ENCODE results near the gene OSGIN1. TPM values are rescaled to one million over a fixed set of nuclear protein-coding genes. Genes with fewer than 3 reads are reported as not detected.

OSGIN1 gene
- polyA plus RNA-seq, 1 donor from 2014 or later: 2.1 TPM

GRCh38 chr16:83968306-83968851, 15.3 kb downstream of the OSGIN1 start:
- H3K9ac ChIP-seq (ENCODE audit: low read length): peak overlapping the region; percentile 38
- H3K4me2 ChIP-seq (ENCODE audit: low read length): no peak overlapping the region
- peaks cover 7% of the 10 kb centered on the region for H3K27me3 ChIP-seq (ENCODE audit: insufficient read depth, low read depth, low read length)
- TF ChIP-seq RAD21 (conservative IDR thresholded peaks at IDR 0.05) (no peak), TAF1 (IDR thresholded peaks at IDR 0.05; ENCODE audit: low read depth) (no peak), EP300 (conservative IDR thresholded peaks at IDR 0.05; ENCODE audit: poor library complexity, severe bottlenecking) (no peak), MXI1 (conservative IDR thresholded peaks at IDR 0.05; ENCODE audit: poor library complexity, severe bottlenecking) (no peak), SMC3 (conservative IDR thresholded peaks at IDR 0.05; ENCODE audit: poor library complexity) (no peak), EZH2 (IDR thresholded peaks at IDR 0.05; ENCODE audit: borderline replicate concordance, insufficient read depth, low read length, poor library complexity, severe bottlenecking) (no peak), POLR2AphosphoS5 (IDR thresholded peaks at IDR 0.05) (no peak)
- TF ChIP-seq, protein P1, sequence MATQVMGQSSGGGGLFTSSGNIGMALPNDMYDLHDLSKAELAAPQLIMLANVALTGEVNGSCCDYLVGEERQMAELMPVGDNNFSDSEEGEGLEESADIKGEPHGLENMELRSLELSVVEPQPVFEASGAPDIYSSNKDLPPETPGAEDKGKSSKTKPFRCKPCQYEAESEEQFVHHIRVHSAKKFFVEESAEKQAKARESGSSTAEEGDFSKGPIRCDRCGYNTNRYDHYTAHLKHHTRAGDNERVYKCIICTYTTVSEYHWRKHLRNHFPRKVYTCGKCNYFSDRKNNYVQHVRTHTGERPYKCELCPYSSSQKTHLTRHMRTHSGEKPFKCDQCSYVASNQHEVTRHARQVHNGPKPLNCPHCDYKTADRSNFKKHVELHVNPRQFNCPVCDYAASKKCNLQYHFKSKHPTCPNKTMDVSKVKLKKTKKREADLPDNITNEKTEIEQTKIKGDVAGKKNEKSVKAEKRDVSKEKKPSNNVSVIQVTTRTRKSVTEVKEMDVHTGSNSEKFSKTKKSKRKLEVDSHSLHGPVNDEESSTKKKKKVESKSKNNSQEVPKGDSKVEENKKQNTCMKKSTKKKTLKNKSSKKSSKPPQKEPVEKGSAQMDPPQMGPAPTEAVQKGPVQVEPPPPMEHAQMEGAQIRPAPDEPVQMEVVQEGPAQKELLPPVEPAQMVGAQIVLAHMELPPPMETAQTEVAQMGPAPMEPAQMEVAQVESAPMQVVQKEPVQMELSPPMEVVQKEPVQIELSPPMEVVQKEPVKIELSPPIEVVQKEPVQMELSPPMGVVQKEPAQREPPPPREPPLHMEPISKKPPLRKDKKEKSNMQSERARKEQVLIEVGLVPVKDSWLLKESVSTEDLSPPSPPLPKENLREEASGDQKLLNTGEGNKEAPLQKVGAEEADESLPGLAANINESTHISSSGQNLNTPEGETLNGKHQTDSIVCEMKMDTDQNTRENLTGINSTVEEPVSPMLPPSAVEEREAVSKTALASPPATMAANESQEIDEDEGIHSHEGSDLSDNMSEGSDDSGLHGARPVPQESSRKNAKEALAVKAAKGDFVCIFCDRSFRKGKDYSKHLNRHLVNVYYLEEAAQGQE (IDR thresholded peaks at IDR 0.05; ENCODE audit: borderline replicate concordance): no peak
- TF ChIP-seq, protein P2, sequence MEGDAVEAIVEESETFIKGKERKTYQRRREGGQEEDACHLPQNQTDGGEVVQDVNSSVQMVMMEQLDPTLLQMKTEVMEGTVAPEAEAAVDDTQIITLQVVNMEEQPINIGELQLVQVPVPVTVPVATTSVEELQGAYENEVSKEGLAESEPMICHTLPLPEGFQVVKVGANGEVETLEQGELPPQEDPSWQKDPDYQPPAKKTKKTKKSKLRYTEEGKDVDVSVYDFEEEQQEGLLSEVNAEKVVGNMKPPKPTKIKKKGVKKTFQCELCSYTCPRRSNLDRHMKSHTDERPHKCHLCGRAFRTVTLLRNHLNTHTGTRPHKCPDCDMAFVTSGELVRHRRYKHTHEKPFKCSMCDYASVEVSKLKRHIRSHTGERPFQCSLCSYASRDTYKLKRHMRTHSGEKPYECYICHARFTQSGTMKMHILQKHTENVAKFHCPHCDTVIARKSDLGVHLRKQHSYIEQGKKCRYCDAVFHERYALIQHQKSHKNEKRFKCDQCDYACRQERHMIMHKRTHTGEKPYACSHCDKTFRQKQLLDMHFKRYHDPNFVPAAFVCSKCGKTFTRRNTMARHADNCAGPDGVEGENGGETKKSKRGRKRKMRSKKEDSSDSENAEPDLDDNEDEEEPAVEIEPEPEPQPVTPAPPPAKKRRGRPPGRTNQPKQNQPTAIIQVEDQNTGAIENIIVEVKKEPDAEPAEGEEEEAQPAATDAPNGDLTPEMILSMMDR (IDR thresholded peaks at IDR 0.05; ENCODE audit: poor library complexity, severe bottlenecking): no peak
- H3K4me3 ChIP-seq (ENCODE audit: low read length): peak overlapping the region; percentile 25
- H2AFZ ChIP-seq (ENCODE audit: low read depth, low read length): no peak overlapping the region
- H3K27ac ChIP-seq (ENCODE audit: low read length): no peak overlapping the region
- no peaks in the 10 kb centered on the region for H3K9me3 ChIP-seq (ENCODE audit: low read length)
- no peaks in the 10 kb centered on the region for H3K9me2 ChIP-seq (ENCODE audit: insufficient read depth, low read length)
- H3K79me2 ChIP-seq (replicated peaks; ENCODE audit: insufficient read depth, low read length): no peaks in the 10 kb centered on the region
- H4K20me1 ChIP-seq (ENCODE audit: insufficient read depth): no peaks in the 10 kb centered on the region
- H3F3A ChIP-seq (ENCODE audit: insufficient read depth, low read length, poor library complexity, severe bottlenecking): no peaks in the 10 kb centered on the region
- H3K36me3 ChIP-seq (ENCODE audit: insufficient read depth, low read length): no peaks in the 10 kb centered on the region

DNA sequence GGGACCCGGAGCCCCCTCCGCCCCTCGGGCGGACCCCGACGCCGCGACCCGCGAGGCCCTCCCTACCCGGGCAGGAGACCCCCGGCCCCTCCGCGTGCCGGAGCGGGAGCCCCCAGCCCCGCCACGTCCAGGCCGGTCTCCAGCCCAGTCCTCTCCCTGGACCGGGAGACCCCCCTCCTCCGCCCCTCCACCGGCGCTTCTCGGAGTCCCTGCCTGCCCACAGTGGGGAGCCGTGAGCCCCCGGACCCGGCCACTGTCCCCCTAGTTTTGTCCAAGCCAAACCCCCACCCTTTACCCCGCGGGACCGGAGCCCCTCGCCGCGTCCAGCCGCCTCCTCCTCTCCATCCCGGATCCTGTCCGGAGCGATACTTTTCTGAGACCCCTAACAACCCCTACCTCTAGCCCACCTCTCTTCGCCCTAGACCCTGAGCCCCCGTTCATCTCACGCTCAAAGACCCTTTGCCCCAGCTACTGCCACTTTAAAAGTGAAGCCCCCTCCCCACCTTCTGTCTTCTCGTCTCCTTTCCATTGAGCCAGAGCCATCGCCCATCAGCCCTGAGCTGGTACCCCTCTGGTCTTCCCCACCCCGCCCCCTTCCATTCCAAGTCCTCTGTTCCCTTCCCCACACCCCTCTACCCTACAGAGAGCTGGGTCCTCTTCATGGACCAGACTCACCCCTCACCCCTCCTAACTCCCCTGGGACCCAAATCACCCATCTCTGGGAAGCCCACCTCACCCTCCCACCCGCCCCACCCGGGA, 16.0 kb downstream of the OSGIN1 start:
- Histone ChIP-seq H3K27me3 (ENCODE audit: insufficient read depth, low read depth, low read length) (peaks cover 7% of the 10 kb centered on the region), H3F3A (ENCODE audit: insufficient read depth, low read length, poor library complexity, severe bottlenecking) (no peaks in the 10 kb centered on the region), H4K20me1 (ENCODE audit: insufficient read depth) (no peaks in the 10 kb centered on the region), H3K9me3 (ENCODE audit: low read length) (no peaks in the 10 kb centered on the region), H3K9me2 (ENCODE audit: insufficient read depth, low read length) (no peaks in the 10 kb centered on the region), H3K79me2 (replicated peaks; ENCODE audit: insufficient read depth, low read length) (no peaks in the 10 kb centered on the region), H3K4me2 (ENCODE audit: low read length) (no peak overlapping the region), H3K36me3 (ENCODE audit: insufficient read depth, low read length) (no peaks in the 10 kb centered on the region), H2AFZ (ENCODE audit: low read depth, low read length) (no peak overlapping the region), H3K9ac (ENCODE audit: low read length) (peak overlapping the region; percentile 38), H3K4me3 (ENCODE audit: low read length) (peak overlapping the region; percentile 59), H3K27ac (ENCODE audit: low read length) (no peak overlapping the region)
- TF ChIP-seq RAD21 (conservative IDR thresholded peaks at IDR 0.05) (no peak), POLR2AphosphoS5 (IDR thresholded peaks at IDR 0.05) (no peak), MXI1 (conservative IDR thresholded peaks at IDR 0.05; ENCODE audit: poor library complexity, severe bottlenecking) (no peak), EZH2 (IDR thresholded peaks at IDR 0.05; ENCODE audit: borderline replicate concordance, insufficient read depth, low read length, poor library complexity, severe bottlenecking) (no peak), EP300 (conservative IDR thresholded peaks at IDR 0.05; ENCODE audit: poor library complexity, severe bottlenecking) (no peak), TAF1 (IDR thresholded peaks at IDR 0.05; ENCODE audit: low read depth) (no peak), SMC3 (conservative IDR thresholded peaks at IDR 0.05; ENCODE audit: poor library complexity) (no peak)
- TF ChIP-seq, protein P2 (IDR thresholded peaks at IDR 0.05; ENCODE audit: poor library complexity, severe bottlenecking): no peak
- TF ChIP-seq, protein P1 (IDR thresholded peaks at IDR 0.05; ENCODE audit: borderline replicate concordance): no peak
